IMR-90 (cell line): ENCODE measurements around the gene ACP4.

Experiments
- CEBPB ChIP-seq: IDR thresholded peaks from 2 replicates; pipeline ENCODE4 v1.6.1; 2012; ENCODE audit warnings: low read depth, low read length, improper control_type of control experiment
- CHD1 ChIP-seq: IDR thresholded peaks from 2 replicates; pipeline ENCODE4 v1.6.1; 2012; ENCODE audit warnings: low read depth, low read length, improper control_type of control experiment
- CTCF ChIP-seq: conservative IDR thresholded peaks from 2 replicates; pipeline ENCODE4 v1.5.1; 2012; ENCODE audit warnings: mild to moderate bottlenecking, low read depth, low read length, improper control_type of control experiment
- ELK1 ChIP-seq: fragments of 150-350 bp; IDR thresholded peaks from 2 replicates; pipeline ENCODE4 v1.6.1; 2016; ENCODE audit warnings: low read depth, mild to moderate bottlenecking, low read length, moderate library complexity, borderline replicate concordance
- MAFK ChIP-seq: IDR thresholded peaks from 2 replicates; pipeline ENCODE4 v1.6.1; 2012; ENCODE audit warnings: low read depth, low read length, improper control_type of control experiment
- MAZ ChIP-seq: IDR thresholded peaks from 2 replicates; pipeline ENCODE4 v1.6.1; 2012; ENCODE audit warnings: low read depth, mild to moderate bottlenecking, low read length, improper control_type of control experiment, moderate library complexity, borderline replicate concordance
- MXI1 ChIP-seq: IDR thresholded peaks from 2 replicates; pipeline ENCODE4 v1.6.1; 2012; ENCODE audit warnings: low read depth, mild to moderate bottlenecking, low read length, moderate library complexity, borderline replicate concordance
- NFE2L2 ChIP-seq: fragments of 150-350 bp; IDR thresholded peaks from 2 replicates; pipeline ENCODE4 v1.6.1; 2016; ENCODE audit warnings: low read depth, mild to moderate bottlenecking, low read length
- POLR2A ChIP-seq: IDR thresholded peaks from 2 replicates; pipeline ENCODE4 v1.6.1; 2012; ENCODE audit warnings: mild to moderate bottlenecking, low read depth, low read length
- RAD21 ChIP-seq: IDR thresholded peaks from 2 replicates; pipeline ENCODE4 v1.6.1; 2012; ENCODE audit warnings: low read length, improper control_type of control experiment
- RCOR1 ChIP-seq: IDR thresholded peaks from 2 replicates; pipeline ENCODE4 v1.6.1; 2012; ENCODE audit warnings: mild to moderate bottlenecking, low read length, improper control_type of control experiment; ENCODE audit not compliant: insufficient replicate concordance
- RFX5 ChIP-seq: IDR thresholded peaks from 2 replicates; pipeline ENCODE4 v1.8.0; 2012; ENCODE audit warnings: low read depth, mild to moderate bottlenecking, low read length, moderate library complexity
- SMC3 ChIP-seq: fragments of 150-350 bp; IDR thresholded peaks from 2 replicates; pipeline ENCODE4 v1.6.1; 2016; ENCODE audit warnings: low read depth, mild to moderate bottlenecking, antibody characterized with exemption, low read length, moderate library complexity
- TF ChIP-seq, protein P1 (sequence below): fragments of 150-350 bp; IDR thresholded peaks from 2 replicates; pipeline ENCODE4 v1.6.1; 2017; ENCODE audit warnings: mild to moderate bottlenecking, antibody characterized with exemption, low read length, low read depth

GRCh38 chr19:50790922-50791467 lies 780 bp downstream of the ACP4 start:
- TF ChIP-seq CTCF (no peak), RFX5 (no peak), NFE2L2 (no peak), CHD1 (no peak), MXI1 (no peak), POLR2A (no peak), ELK1 (no peak), CEBPB (no peak), MAFK (no peak), SMC3 (no peak), RCOR1 (no peak), MAZ (no peak), RAD21 (no peak)
- TF ChIP-seq, protein P1, sequence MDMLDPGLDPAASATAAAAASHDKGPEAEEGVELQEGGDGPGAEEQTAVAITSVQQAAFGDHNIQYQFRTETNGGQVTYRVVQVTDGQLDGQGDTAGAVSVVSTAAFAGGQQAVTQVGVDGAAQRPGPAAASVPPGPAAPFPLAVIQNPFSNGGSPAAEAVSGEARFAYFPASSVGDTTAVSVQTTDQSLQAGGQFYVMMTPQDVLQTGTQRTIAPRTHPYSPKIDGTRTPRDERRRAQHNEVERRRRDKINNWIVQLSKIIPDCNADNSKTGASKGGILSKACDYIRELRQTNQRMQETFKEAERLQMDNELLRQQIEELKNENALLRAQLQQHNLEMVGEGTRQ = no peak
